WTC11 (cell line): ENCODE results near the gene CCDC6. TPM values are rescaled to one million over a fixed set of nuclear protein-coding genes. Genes with fewer than 3 reads are reported as not detected.

Experiments
- ATAC-seq: fragments of 200-7000 bp; cut with Tn5 transposase; 2 replicates; pipeline ENCODE4 v1.10.0; 2021; ENCODE audit warnings: mild to moderate bottlenecking, moderate library complexity
- CTCF ChIA-PET: fragments of 300-600 bp; sonication (Branson Sonifier 250); formaldehyde crosslinking; loops from one replicate; lab custom pipeline; 2021; ENCODE audit warnings: antibody characterized with exemption; lab: Charles Lee
- POLR2A ChIA-PET: fragments of 350-600 bp; sonication (Branson Sonifier 250); formaldehyde crosslinking; loops from one replicate; lab custom pipeline; 2021; ENCODE audit warnings: antibody characterized with exemption; lab: Charles Lee
- DNase-seq: peaks from one replicate; pipeline ENCODE4 v3.0.0; 2021; ENCODE audit warnings: low spot score
- H3K27ac Mint-ChIP-seq: 2 replicates; pipeline ENCODE4 v1.8.0; 2021; ENCODE audit warnings: mixed read lengths
- H3K27me3 Mint-ChIP-seq: 2 replicates; pipeline ENCODE4 v1.8.0; 2021; ENCODE audit warnings: low read depth, mild to moderate bottlenecking, moderate library complexity, mixed read lengths
- H3K36me3 Mint-ChIP-seq: 2 replicates; pipeline ENCODE4 v1.8.0; 2021; ENCODE audit warnings: mixed read lengths
- H3K4me1 Mint-ChIP-seq: 2 replicates; pipeline ENCODE4 v1.8.0; 2022; ENCODE audit warnings: mixed read lengths
- H3K4me3 Mint-ChIP-seq: 2 replicates; pipeline ENCODE4 v1.8.0; 2021; ENCODE audit warnings: mild to moderate bottlenecking, moderate library complexity, mixed read lengths
- H3K9me3 Mint-ChIP-seq: 2 replicates; pipeline ENCODE4 v1.8.0; 2021; ENCODE audit warnings: mixed read lengths
- ARID4B ChIP-seq: sonication (generic); formaldehyde crosslinking; IDR thresholded peaks from 2 replicates; pipeline ENCODE4 v1.8.0; 2023; ENCODE audit warnings: missing genetic modification reagents, mild to moderate bottlenecking, borderline replicate concordance
- ATF1 ChIP-seq: sonication (generic); formaldehyde crosslinking; IDR thresholded peaks from 2 replicates; pipeline ENCODE4 v1.8.1; 2023; ENCODE audit warnings: mild to moderate bottlenecking, moderate library complexity, missing genetic modification reagents
- ATF2 ChIP-seq: sonication (generic); formaldehyde crosslinking; IDR thresholded peaks from 2 replicates; pipeline ENCODE4 v1.8.1; 2022; ENCODE audit warnings: low read depth, missing genetic modification reagents, borderline replicate concordance
- CBFB ChIP-seq: sonication (generic); formaldehyde crosslinking; IDR thresholded peaks from 2 replicates; pipeline ENCODE4 v1.8.1; 2022; ENCODE audit warnings: mild to moderate bottlenecking, low read depth, missing genetic modification reagents
- CREB1 ChIP-seq: sonication (generic); formaldehyde crosslinking; IDR thresholded peaks from 2 replicates; pipeline ENCODE4 v1.8.0; 2023; ENCODE audit warnings: mild to moderate bottlenecking, missing genetic modification reagents
- CREM ChIP-seq: sonication (generic); formaldehyde crosslinking; IDR thresholded peaks from 2 replicates; pipeline ENCODE4 v1.8.1; 2022; ENCODE audit warnings: mild to moderate bottlenecking, missing genetic modification reagents, moderate library complexity
- FOXJ3 ChIP-seq: sonication (generic); formaldehyde crosslinking; IDR thresholded peaks from 2 replicates; pipeline ENCODE4 v1.9.0; 2021; ENCODE audit warnings: missing genetic modification reagents, mild to moderate bottlenecking, borderline replicate concordance
- GRHL2 ChIP-seq: fragments of 250-450 bp; sonication (Bioruptor Pico); IDR thresholded peaks from 2 replicates; pipeline ENCODE4 v1.8.0; 2022; ENCODE audit warnings: mild to moderate bottlenecking, moderate library complexity; ENCODE audit not compliant: insufficient replicate concordance, severe bottlenecking
- GTF2I ChIP-seq: fragments of 250-450 bp; sonication (Bioruptor Pico); conservative IDR thresholded peaks from 2 replicates; pipeline ENCODE4 v1.4.0; 2021; ENCODE audit warnings: mild to moderate bottlenecking
- IRF2 ChIP-seq: sonication (generic); formaldehyde crosslinking; IDR thresholded peaks from 2 replicates; pipeline ENCODE4 v1.8.0; 2022; ENCODE audit warnings: low read depth, missing genetic modification reagents, borderline replicate concordance
- NFYB ChIP-seq: sonication (generic); formaldehyde crosslinking; conservative IDR thresholded peaks from 2 replicates; pipeline ENCODE4 v1.8.0; 2022; ENCODE audit warnings: low read depth, missing genetic modification reagents
- NR1H2 ChIP-seq: sonication (generic); formaldehyde crosslinking; IDR thresholded peaks from 2 replicates; pipeline ENCODE4 v1.9.0; 2021; ENCODE audit warnings: mild to moderate bottlenecking, moderate library complexity, missing genetic modification reagents
- OVOL2 ChIP-seq: fragments of 250-450 bp; sonication (Bioruptor Pico); IDR thresholded peaks from 2 replicates; pipeline ENCODE4 v1.9.0; 2021; ENCODE audit warnings: mild to moderate bottlenecking, borderline replicate concordance
- RORB ChIP-seq: fragments of 250-450 bp; sonication (Bioruptor Pico); IDR thresholded peaks from 2 replicates; pipeline ENCODE4 v1.9.0; 2021; ENCODE audit warnings: mild to moderate bottlenecking
- SMAD3 ChIP-seq: sonication (generic); formaldehyde crosslinking; IDR thresholded peaks from 2 replicates; pipeline ENCODE4 v1.8.0; 2022; ENCODE audit warnings: missing genetic modification reagents, mild to moderate bottlenecking, borderline replicate concordance
- SMAD4 ChIP-seq: sonication (generic); formaldehyde crosslinking; IDR thresholded peaks from 2 replicates; pipeline ENCODE4 v1.8.0; 2022; ENCODE audit warnings: mild to moderate bottlenecking, missing genetic modification reagents
- SP1 ChIP-seq: sonication (generic); formaldehyde crosslinking; conservative IDR thresholded peaks from 2 replicates; pipeline ENCODE4 v1.8.1; 2022; ENCODE audit warnings: missing genetic modification reagents
- ZNF219 ChIP-seq: sonication (generic); formaldehyde crosslinking; IDR thresholded peaks from 2 replicates; pipeline ENCODE4 v1.8.0; 2023; ENCODE audit warnings: missing genetic modification reagents, mild to moderate bottlenecking, borderline replicate concordance
- ZNF232 ChIP-seq: sonication (generic); formaldehyde crosslinking; IDR thresholded peaks from 2 replicates; pipeline ENCODE4 v1.8.0; 2022; ENCODE audit warnings: mild to moderate bottlenecking, missing genetic modification reagents
- ZNF317 ChIP-seq: sonication (generic); formaldehyde crosslinking; IDR thresholded peaks from 2 replicates; pipeline ENCODE4 v1.8.1; 2023; ENCODE audit warnings: low read depth, mild to moderate bottlenecking, moderate library complexity, missing genetic modification reagents, borderline replicate concordance
- total RNA-seq: library from RNA; stranded (reverse); gene quantifications from 3 replicates; pipeline ENCODE4 v1.2.3, GENCODE V29; 2021
- TF ChIP-seq, protein P1 (sequence below): sonication (generic); formaldehyde crosslinking; IDR thresholded peaks from 2 replicates; pipeline ENCODE4 v1.8.1; 2022; ENCODE audit warnings: missing genetic modification reagents, borderline replicate concordance
- TF ChIP-seq, protein P2 (sequence below): sonication (generic); formaldehyde crosslinking; IDR thresholded peaks from 2 replicates; pipeline ENCODE4 v1.8.1; 2023; ENCODE audit warnings: mild to moderate bottlenecking, moderate library complexity, missing genetic modification reagents
- TF ChIP-seq, protein P3 (sequence below): sonication (generic); formaldehyde crosslinking; IDR thresholded peaks from 2 replicates; pipeline ENCODE4 v1.8.1; 2022; ENCODE audit warnings: mild to moderate bottlenecking, moderate library complexity, missing genetic modification reagents

The CCDC6 gene
- total RNA-seq, 1 experiment from 2014 or later: 55.2 TPM

- TF ChIP-seq, protein P1, sequence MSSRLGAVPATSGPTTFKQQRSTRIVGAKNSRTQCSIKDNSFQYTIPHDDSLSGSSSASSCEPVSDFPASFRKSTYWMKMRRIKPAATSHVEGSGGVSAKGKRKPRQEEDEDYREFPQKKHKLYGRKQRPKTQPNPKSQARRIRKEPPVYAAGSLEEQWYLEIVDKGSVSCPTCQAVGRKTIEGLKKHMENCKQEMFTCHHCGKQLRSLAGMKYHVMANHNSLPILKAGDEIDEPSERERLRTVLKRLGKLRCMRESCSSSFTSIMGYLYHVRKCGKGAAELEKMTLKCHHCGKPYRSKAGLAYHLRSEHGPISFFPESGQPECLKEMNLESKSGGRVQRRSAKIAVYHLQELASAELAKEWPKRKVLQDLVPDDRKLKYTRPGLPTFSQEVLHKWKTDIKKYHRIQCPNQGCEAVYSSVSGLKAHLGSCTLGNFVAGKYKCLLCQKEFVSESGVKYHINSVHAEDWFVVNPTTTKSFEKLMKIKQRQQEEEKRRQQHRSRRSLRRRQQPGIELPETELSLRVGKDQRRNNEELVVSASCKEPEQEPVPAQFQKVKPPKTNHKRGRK (CRISPR knock-in tag): no peak
- TF ChIP-seq IRF2 (CRISPR knock-in tag): no peak
- TF ChIP-seq ZNF232 (CRISPR knock-in tag): no peak
- no peak for TF ChIP-seq ZNF317 (CRISPR knock-in tag)
- no peak for TF ChIP-seq GTF2I (CRISPR knock-in tag)
- TF ChIP-seq, protein P2, sequence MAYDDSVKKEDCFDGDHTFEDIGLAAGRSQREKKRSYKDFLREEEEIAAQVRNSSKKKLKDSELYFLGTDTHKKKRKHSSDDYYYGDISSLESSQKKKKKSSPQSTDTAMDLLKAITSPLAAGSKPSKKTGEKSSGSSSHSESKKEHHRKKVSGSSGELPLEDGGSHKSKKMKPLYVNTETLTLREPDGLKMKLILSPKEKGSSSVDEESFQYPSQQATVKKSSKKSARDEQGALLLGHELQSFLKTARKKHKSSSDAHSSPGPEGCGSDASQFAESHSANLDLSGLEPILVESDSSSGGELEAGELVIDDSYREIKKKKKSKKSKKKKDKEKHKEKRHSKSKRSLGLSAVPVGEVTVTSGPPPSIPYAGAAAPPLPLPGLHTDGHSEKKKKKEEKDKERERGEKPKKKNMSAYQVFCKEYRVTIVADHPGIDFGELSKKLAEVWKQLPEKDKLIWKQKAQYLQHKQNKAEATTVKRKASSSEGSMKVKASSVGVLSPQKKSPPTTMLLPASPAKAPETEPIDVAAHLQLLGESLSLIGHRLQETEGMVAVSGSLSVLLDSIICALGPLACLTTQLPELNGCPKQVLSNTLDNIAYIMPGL: no peak
- TF ChIP-seq, all 79 proteins: peak for 0
These were observed 11.6 kb upstream of the CCDC6 start (continued) for GRCh38 chr10:59917922-59918321.

- H3K27ac Mint-ChIP-seq: no peak overlapping the region
- H3K4me1 Mint-ChIP-seq: peaks cover 10% of the 10 kb centered on the region
- peaks cover 16% of the 10 kb centered on the region for H3K36me3 Mint-ChIP-seq
- H3K4me3 Mint-ChIP-seq: no peak overlapping the region
- POLR2A ChIA-PET: no interaction called here
- CTCF ChIA-PET: no interaction called here
- DNase-seq: no peak
- TF ChIP-seq SMAD3 (CRISPR knock-in tag): no peak
- no peak for TF ChIP-seq ATF2
- TF ChIP-seq OVOL2 (CRISPR knock-in tag): no peak
- TF ChIP-seq ATF1 (CRISPR knock-in tag): no peak
- no peak for TF ChIP-seq SMAD4
- no peak for TF ChIP-seq NR1H2 (CRISPR knock-in tag)
- TF ChIP-seq, all 79 proteins: peak for 0
- peaks cover 27% of the 10 kb centered on the region for H3K9me3 Mint-ChIP-seq
- ATAC-seq: no peak
- no peaks in the 10 kb centered on the region for H3K27me3 Mint-ChIP-seq
These were observed 7.3 kb upstream of the CCDC6 start for GRCh38 chr10:59913547-59914237.

GRCh38 chr10:59910867-59911266, 4.5 kb upstream of the CCDC6 start:
- H3K9me3 Mint-ChIP-seq: peaks cover 22% of the 10 kb centered on the region
- TF ChIP-seq ARID4B (CRISPR knock-in tag) (no peak), RORB (CRISPR knock-in tag) (no peak), NFYB (CRISPR knock-in tag) (no peak), CREB1 (CRISPR knock-in tag) (no peak), ZNF232 (CRISPR knock-in tag) (no peak), CBFB (CRISPR knock-in tag) (no peak), IRF2 (CRISPR knock-in tag) (no peak), FOXJ3 (CRISPR knock-in tag) (no peak), SP1 (no peak), ZNF219 (no peak), GRHL2 (CRISPR knock-in tag) (no peak), CREM (CRISPR knock-in tag) (no peak)
- TF ChIP-seq, protein P3, sequence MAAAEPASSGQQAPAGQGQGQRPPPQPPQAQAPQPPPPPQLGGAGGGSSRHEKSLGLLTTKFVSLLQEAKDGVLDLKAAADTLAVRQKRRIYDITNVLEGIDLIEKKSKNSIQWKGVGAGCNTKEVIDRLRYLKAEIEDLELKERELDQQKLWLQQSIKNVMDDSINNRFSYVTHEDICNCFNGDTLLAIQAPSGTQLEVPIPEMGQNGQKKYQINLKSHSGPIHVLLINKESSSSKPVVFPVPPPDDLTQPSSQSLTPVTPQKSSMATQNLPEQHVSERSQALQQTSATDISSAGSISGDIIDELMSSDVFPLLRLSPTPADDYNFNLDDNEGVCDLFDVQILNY (CRISPR knock-in tag): no peak

More at GRCh38 chr10:59910867-59911266, 4.5 kb upstream of the CCDC6 start:
- Mint-ChIP-seq H3K27ac (no peak overlapping the region), H3K4me3 (no peak overlapping the region), H3K27me3 (no peaks in the 10 kb centered on the region), H3K36me3 (peaks cover 16% of the 10 kb centered on the region), H3K4me1 (peaks cover 27% of the 10 kb centered on the region)
- no peak for ATAC-seq
- ChIA-PET CTCF (no interaction called here), POLR2A (no interaction called here)
- DNase-seq: no peak
